Measurements from ENCODE around the gene NUMBL. TPM values are rescaled to one million over a fixed set of nuclear protein-coding genes. Genes with fewer than 3 reads are reported as not detected.

The NUMBL gene
- total RNA-seq, 1 experiment from 2014 or later, result 18.4 TPM

- Mint-ChIP-seq H3K4me1 (ENCODE audit: insufficient read depth, unreplicated experiment) (peaks cover 12% of the 10 kb centered on the region), H3K9me3 (ENCODE audit: unreplicated experiment) (no peaks in the 10 kb centered on the region), H3K4me3 (ENCODE audit: unreplicated experiment) (no peak overlapping the region), H3K27ac (ENCODE audit: low read depth, unreplicated experiment) (no peak overlapping the region), H3K36me3 (ENCODE audit: insufficient read depth, unreplicated experiment) (no peaks in the 10 kb centered on the region), H3K27me3 (ENCODE audit: insufficient read depth, unreplicated experiment) (no peaks in the 10 kb centered on the region)
- POLR2A ChIA-PET, result no interaction called here
- intact Hi-C loops (cut with micrococcal nuclease), result no loop called here
- no peak for TF ChIP-seq CTCF (IDR thresholded peaks at IDR 0.05; ENCODE audit: unreplicated experiment)
- DNase-seq (ENCODE audit: unreplicated experiment), result no peak
- BruUV-seq (replicated peaks), result no TSS peak
- CTCF ChIA-PET, result interaction anchor here (0.8 to 5.3 kb wide), 2 partner anchors 8 to 178 kb away, joined by 5 to 60 read pairs; no protein-coding TSS in a partner anchor
Measured at GRCh38 chr19:40642051-40642706, 48.3 kb downstream of the NUMBL start.

GRCh38 chr19:40641281-40641680 lies 49.2 kb downstream of the NUMBL start:
- H3K27ac Mint-ChIP-seq (ENCODE audit: low read depth, unreplicated experiment), result no peak overlapping the region
- no peaks in the 10 kb centered on the region for H3K27me3 Mint-ChIP-seq (ENCODE audit: insufficient read depth, unreplicated experiment)
- H3K4me1 Mint-ChIP-seq (ENCODE audit: insufficient read depth, unreplicated experiment), result peaks cover 8% of the 10 kb centered on the region
- BruUV-seq (replicated peaks), result no TSS peak
- ChIA-PET POLR2A (no interaction called here), CTCF (no interaction called here)
- no peak for DNase-seq (ENCODE audit: unreplicated experiment)
- H3K4me3 Mint-ChIP-seq (ENCODE audit: unreplicated experiment), result no peak overlapping the region
- H3K9me3 Mint-ChIP-seq (ENCODE audit: unreplicated experiment), result no peaks in the 10 kb centered on the region
- no peaks in the 10 kb centered on the region for H3K36me3 Mint-ChIP-seq (ENCODE audit: insufficient read depth, unreplicated experiment)
- intact Hi-C loops (cut with micrococcal nuclease), result no loop called here
- no peak for TF ChIP-seq CTCF (IDR thresholded peaks at IDR 0.05; ENCODE audit: unreplicated experiment)

- TF ChIP-seq CTCF (IDR thresholded peaks at IDR 0.05; ENCODE audit: unreplicated experiment), result no peak
- Mint-ChIP-seq H3K27ac (ENCODE audit: low read depth, unreplicated experiment) (no peak overlapping the region), H3K27me3 (ENCODE audit: insufficient read depth, unreplicated experiment) (no peaks in the 10 kb centered on the region), H3K9me3 (ENCODE audit: unreplicated experiment) (no peaks in the 10 kb centered on the region), H3K4me3 (ENCODE audit: unreplicated experiment) (no peak overlapping the region), H3K36me3 (ENCODE audit: insufficient read depth, unreplicated experiment) (no peaks in the 10 kb centered on the region), H3K4me1 (ENCODE audit: insufficient read depth, unreplicated experiment) (peaks cover 3% of the 10 kb centered on the region)
- POLR2A ChIA-PET, result no interaction called here
- BruUV-seq (replicated peaks), result no TSS peak
- CTCF ChIA-PET, result no interaction called here
- DNase-seq (ENCODE audit: unreplicated experiment), result no peak
- intact Hi-C loops (cut with micrococcal nuclease), result no loop called here
Measured at GRCh38 chr19:40640744-40641143, 49.7 kb downstream of the NUMBL start.

- POLR2A ChIA-PET, result no interaction called here
- H3K9me3 Mint-ChIP-seq (ENCODE audit: unreplicated experiment), result no peaks in the 10 kb centered on the region
- peaks cover under 1% of the 10 kb centered on the region for H3K4me1 Mint-ChIP-seq (ENCODE audit: insufficient read depth, unreplicated experiment)
- CTCF ChIA-PET, result interaction anchor here (0.8 kb wide), 1 partner anchor 176 kb away, joined by 3 read pairs; no protein-coding TSS in a partner anchor
- no peak for TF ChIP-seq CTCF (IDR thresholded peaks at IDR 0.05; ENCODE audit: unreplicated experiment)
- H3K27me3 Mint-ChIP-seq (ENCODE audit: insufficient read depth, unreplicated experiment), result no peaks in the 10 kb centered on the region
- DNase-seq (ENCODE audit: unreplicated experiment), result no peak
- H3K36me3 Mint-ChIP-seq (ENCODE audit: insufficient read depth, unreplicated experiment), result no peaks in the 10 kb centered on the region
- intact Hi-C loops (cut with micrococcal nuclease), result loop anchor here (10.0 kb wide), 2 partner anchors 335 to 495 kb away; no protein-coding TSS in a partner anchor
- no peak overlapping the region for H3K27ac Mint-ChIP-seq (ENCODE audit: low read depth, unreplicated experiment)
- no peak overlapping the region for H3K4me3 Mint-ChIP-seq (ENCODE audit: unreplicated experiment)
- no TSS peak for BruUV-seq (replicated peaks)
Measured at GRCh38 chr19:40639638-40639982, 50.8 kb downstream of the NUMBL start.
